ENCODE data around the gene GRIP1.

- TF ChIP-seq EZH2 (IDR thresholded peaks at IDR 0.05; ENCODE audit: low read length, missing control alignments) (no peak), CTCF (conservative IDR thresholded peaks at IDR 0.05 in 1 of 2, IDR thresholded peaks at IDR 0.05 in 1 of 2; ENCODE audit: low read depth in 1 of 2, low read length in 2 of 2) (no peak)
These were observed 347.1 kb downstream of the GRIP1 start for GRCh38 chr12:66331814-66332213.
